DMS53 (cell line): ENCODE measurements around the gene TBC1D16.

Source experiments
- DNase-seq: peaks from one replicate; lab custom pipeline; 2025; lab: John Stamatoyannopoulos, UW

The TBC1D16 gene

GRCh38 chr17:79987187-79987934 is 48.3 kb downstream of the TBC1D16 start:
- DNase-seq, result peak; percentile 57

DNA sequence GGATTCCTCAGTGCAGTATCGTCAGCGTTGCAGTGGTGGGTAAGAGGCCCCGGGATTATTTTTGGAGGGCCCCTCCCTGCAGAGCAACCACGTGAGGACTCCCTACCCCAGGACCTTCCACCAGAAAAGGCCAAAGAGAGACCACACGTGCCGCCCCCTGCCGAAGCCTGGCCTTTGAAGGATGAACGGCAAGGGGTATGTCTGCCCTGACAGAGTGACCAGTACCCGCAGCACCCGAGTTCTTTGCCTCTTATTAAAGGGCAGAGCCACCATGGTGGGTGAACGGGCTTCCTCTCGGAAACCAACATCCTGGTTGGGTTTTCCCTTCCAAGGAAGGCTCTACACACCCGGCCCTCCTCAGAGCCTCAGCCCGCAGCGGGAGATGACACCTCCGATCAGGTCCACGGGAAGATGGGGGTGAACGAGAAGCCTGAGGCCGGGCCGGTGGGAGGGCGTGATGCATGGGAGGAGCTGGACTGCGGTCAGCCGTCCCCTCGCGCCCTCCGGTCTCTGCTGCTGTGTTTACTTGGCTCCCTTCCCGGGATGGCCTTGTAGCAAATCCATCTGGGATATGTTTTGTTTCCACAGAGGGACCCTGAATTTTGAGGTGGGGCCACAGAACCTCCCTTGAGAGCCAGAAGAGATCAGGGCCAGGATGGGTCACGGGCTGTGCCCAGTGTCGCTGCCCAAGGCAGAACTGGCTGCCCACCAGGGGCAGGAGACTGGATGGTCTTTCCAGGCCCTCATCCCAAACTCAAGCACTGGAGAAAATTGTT is 49.1 kb downstream of the TBC1D16 start:
- DNase-seq, result no peak

- no peak for DNase-seq
Measured at GRCh38 chr17:79985943-79986391, 49.7 kb downstream of the TBC1D16 start.

DNA sequence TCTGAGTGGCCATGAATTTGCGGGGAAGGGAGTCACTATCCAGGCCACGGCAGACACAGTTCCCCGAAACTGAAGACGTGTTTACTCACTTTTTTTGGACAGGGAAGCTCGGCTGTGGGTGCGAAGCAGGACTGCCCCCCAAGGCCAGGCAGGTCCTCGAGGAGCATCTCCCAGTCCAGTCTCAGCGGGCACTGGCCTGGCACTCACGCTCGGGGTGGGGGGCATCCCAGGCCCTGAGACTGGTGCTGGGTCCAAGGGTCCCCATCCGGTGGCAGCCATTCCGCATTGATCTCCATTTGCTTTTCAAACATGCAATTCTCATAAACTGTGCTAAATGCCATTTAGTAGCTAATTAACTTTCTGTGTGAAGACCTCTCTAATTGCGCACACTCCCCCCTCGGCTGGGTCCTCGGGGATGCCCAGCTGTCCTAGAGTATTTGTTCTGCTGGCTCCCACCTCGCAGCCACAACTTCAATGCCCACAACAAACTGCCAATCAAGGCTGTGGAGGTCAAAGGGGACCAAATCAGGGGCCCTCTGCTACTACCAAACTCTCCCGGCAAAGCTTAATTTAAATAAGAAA is 50.2 kb downstream of the TBC1D16 start:
- DNase-seq, result no peak

DNA sequence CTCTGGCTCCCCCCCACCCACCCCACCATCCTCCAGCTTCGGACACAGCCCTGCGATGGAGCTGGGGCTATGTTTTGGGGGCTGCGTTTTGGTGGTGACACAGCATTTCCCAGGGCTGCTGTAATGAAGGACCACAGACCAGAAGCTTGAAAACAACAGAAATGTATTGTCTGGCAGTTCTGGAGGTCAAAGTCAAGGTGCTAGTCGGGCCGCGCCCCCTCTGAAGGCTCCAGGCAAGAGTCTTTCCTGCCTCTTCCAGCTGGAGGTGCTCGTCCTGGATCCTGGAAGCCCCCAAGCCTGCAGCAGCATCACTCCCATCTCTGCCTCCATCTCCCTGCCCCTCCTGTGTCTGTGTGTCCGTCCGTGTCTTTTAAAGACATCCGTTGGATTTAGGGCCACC is 50.8 kb downstream of the TBC1D16 start:
- DNase-seq, result no peak

- no peak for DNase-seq
Measured at GRCh38 chr17:79984045-79984840, 51.4 kb downstream of the TBC1D16 start.

DNA sequence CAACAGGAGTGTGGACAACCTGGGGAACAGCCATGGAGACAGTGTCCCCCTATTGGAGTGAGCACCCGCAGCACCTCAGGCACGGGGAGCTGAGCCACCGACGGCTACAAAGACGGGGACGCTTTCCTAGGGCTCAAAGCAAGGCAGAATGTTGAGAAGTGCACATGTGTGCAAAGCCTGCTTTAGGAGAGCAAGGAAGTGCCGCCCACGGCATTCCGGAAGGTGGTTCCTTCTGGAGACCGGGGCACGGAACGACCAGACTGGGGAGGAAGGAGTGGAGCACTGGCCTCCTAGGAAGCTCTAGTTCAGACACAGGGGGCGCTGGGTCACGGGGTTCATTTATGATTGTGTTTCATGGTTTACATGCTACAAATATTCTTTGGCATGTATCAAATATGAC is 52.2 kb downstream of the TBC1D16 start:
- DNase-seq, result no peak

- no peak for DNase-seq
Measured at GRCh38 chr17:79982986-79983385, 52.7 kb downstream of the TBC1D16 start.

DNA sequence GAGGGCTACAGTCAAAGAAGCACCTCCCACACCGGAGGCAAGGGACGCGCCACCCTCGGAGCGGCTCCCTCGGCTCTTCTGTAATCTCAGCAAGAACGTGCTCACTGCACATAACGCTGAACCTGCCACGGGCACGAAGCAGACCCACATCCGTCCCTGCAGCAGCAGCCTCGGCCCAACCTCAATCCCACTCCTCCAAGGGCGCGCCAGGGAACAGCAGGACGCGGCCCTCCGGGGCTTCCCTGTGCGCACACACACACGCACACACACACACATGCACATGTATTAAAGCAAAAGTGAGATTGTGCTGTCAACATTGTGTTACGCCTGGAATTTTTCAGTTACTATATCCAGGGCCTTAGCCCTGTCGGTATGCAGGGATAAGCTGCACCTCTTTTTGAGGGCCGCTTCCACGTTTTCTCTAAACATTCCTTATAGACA is 54.0 kb downstream of the TBC1D16 start:
- no peak for DNase-seq

DNA sequence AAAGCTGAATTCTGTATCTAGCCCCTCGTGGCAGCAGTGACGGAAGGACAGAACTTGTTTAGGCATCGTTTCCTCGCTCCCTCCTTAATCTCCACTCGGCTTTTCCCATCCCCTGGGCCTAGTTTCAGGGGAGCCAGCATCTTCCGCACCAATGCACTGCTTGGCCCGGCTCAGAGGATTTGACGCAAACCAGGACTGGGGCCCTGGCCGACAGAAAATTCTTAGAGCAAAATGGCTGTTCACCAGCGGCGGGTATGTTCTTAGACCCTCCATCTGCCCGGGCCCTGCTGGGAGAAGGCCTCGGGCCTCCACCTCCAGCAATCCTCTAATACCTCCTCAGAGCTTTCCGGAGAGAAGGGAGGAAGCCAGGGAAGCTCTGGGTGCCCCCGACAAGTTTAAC is 54.6 kb downstream of the TBC1D16 start:
- DNase-seq, result no peak

DNA sequence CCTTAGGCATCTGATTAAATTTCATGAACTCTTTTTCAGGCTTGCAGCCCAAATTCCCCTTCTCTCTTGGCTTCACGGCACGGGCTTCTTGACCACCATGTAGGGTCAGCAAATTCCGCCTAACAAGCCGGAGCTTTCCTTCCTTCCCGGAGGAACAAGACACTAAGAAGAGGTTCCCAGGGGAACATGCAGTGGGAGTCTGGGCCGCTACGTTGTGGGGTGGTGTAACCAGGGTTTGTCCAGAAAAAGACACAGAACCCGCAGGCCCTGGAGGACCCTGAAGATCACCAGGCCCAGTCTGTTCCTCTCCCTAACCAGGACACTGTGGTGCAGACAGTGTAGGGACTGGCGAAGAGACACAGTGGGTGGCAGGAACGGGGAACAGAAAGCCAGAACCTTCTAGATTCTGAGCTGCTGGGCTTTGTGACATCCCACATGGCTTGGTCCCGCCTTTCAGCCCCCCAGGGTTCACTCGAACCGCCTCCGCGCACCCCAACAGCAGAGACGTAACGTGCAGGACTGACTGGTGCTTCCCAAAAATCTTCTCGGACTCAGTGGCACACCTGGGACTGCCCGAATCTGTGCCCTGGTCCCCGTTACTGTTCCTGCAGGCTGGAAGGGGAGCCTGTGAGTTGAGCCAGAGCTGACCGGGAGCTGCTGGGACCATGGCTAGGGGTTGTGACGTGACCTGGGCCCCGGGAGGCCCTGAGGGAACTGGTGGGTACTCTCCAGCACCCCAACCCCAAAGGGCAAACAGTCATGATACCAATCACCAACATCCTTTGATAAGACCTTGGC is 55.2 kb downstream of the TBC1D16 start:
- no peak for DNase-seq

DNA sequence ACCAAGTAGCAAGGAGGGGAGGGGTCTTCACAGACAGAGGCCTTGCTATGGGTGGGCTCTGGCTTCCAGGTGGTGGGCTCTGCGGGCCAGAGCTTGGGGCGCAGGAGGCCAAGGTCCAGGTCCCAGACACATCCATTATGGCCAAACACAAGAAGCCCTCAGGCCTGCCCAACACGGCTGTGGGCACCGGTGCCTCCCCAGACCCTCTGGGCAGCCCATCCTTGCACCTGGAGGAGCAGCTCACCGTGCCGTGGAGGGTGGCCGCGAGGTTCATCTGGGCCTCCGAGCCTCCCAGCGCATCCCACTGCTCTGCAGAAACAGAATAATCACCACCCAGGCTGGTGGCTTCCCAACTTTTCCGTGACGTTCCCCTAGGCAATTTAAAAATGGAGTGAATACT is 55.9 kb downstream of the TBC1D16 start:
- DNase-seq, result no peak

DNA sequence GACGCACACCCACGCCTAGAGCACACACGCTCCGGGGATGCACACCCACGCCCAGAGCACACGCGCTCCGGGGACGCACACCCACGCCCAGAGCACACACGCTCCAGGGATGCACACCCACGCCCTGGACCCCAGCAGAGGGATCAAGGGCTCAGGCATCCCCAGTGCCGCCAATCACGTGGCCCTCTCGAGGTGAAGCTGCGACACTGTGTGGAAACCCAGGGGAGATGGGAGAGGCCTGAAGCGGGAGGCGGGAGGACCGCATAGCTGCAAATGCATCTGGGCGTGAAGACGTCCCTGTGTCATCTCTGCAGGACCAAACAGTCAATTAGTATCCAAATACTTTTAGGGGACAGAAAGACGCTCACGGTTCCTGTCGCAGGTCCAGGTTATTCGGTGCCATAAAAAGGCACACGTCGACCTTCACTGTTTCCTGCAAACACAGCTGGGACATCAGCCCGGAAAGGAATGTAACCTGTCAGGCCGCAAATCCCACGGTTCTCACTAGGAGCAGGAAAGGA is 56.4 kb downstream of the TBC1D16 start:
- no peak for DNase-seq

GRCh38 chr17:79978548-79978855 is 57.2 kb downstream of the TBC1D16 start:
- DNase-seq, result no peak

GRCh38 chr17:79977708-79978547 is 57.7 kb downstream of the TBC1D16 start:
- no peak for DNase-seq

- DNase-seq, result no peak
Measured at GRCh38 chr17:79977161-79977631, 58.5 kb downstream of the TBC1D16 start.

GRCh38 chr17:79976451-79976850 is 59.2 kb downstream of the TBC1D16 start:
- no peak for DNase-seq

- DNase-seq, result no peak
Measured at GRCh38 chr17:79975498-79976134, 60.1 kb downstream of the TBC1D16 start.
